Fibroblast of gingiva (primary cell): ENCODE data around the gene SMARCD1.
A peak's percentile ranks its signal among the peaks of the same experiment; 100 is the strongest.

Experiments
- DNase-seq: peaks from one replicate; pipeline ENCODE4 v3.0.0-alpha.2; 2011; ENCODE audit warnings: low read depth

The SMARCD1 gene

DNA sequence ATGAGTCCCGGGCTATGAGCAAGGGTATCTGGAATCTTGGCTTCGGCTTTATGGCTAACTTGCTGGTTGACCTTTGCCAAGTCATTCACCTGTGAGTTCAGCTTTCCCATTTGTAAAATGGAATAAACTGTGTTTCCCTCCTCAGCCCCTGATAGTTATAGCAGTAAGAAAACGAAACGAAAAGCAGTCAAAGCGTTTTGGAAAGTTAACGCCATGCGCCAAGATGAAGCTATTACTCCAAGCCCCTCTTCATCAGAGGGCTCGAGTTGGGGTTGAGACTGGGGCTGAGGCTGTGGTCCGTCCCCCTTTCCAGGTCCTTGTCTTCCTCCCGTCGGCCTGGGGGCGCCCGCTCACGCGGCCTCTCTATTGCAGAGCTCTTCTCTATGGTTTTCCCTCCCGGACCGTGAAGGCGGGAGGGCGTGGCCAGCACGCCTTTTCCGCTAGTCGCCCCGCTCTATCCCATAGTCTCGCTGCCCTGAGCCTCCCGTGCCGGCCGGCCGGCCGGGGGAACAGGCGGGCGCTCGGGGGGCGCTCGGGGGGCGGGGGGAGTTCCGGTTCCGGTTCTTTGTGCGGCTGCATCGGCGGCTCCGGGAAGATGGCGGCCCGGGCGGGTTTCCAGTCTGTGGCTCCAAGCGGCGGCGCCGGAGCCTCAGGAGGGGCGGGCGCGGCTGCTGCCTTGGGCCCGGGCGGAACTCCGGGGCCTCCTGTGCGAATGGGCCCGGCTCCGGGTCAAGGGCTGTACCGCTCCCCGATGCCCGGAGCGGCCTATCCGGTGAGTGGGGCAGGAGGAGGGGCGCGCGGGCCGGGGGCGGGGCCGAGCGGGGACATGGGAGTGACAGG, at the start of gene SMARCD1:
SMARCD1 (plus strand) TSS at position 568 of the 840 bp plus-strand sequence; CDS start at position 596, 28 bp downstream.
- peak; percentile 90 for DNase-seq

DNA sequence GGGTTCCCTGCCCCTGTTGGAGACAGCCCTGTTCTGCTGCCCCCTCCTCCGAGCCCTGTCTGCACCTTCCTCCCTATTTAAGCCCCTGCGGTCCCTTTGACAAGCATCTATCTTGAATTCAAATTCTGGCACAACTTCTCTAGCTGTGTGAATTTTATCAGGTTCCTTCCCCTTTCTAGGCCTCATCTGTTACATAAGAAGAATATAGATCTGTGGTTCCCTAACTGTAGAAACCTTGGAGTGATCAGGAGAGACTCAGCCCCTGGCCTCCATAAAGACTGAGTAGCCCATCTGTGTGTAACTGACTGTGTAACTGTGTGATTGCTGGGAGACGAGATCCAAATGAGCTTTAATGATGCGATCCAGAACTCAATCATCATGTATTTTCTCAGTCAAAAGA, 46.8 kb upstream of the SMARCD1 start:
- DNase-seq = no peak

DNA sequence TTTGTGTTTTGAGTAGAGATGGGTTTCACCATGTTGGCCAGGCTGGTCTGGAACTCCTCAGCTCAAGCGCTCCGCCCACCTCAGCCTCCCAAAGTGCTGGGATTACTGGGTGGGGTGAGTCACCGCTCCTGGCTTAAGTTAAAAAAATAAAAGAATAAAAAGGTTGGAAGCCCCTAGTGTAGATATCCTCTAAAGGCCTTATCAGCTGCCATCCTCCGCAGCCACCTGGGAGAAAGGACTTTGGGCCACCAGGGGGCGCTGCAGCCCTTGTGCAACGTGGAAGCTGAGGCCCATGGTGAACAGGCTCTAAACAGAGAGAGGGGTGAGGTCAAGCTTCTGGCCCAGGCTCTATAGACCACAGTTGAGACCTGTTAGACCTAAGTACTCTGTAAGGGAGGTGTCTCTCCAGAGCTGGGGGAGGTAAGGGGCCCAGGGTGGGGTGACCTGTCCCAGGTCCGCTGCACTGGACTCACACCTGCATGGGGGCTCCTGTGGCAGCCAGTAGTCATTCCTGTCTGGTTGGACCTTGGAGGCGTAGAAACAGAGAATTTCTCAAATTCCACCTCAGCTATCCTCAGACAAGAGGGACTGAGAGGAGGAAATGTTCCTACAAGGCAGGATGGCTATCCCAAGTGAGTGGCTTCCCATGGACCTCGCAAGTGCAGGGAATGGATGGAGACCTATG, 45.8 kb upstream of the SMARCD1 start:
- DNase-seq = peak; percentile 54

DNA sequence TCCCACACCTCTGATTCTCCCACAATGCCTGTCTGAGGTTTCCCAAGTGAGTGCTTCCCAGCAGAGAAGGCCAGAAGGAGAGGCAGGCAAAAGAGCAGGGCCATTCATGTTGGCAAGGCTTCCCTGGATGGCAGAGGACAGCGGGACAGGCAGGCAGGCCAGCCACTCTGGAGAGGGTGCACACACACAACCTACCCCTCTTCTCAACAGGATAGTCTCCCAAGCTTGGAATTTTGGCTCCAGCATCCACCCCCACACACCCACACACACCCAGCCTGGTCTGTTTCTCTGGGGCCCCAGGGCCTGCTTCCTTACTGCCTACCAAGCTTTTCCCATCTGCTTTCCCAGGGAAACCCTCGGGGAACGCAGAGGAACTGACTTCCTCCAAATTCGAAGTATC, 44.5 kb upstream of the SMARCD1 start:
- DNase-seq = no peak

DNA sequence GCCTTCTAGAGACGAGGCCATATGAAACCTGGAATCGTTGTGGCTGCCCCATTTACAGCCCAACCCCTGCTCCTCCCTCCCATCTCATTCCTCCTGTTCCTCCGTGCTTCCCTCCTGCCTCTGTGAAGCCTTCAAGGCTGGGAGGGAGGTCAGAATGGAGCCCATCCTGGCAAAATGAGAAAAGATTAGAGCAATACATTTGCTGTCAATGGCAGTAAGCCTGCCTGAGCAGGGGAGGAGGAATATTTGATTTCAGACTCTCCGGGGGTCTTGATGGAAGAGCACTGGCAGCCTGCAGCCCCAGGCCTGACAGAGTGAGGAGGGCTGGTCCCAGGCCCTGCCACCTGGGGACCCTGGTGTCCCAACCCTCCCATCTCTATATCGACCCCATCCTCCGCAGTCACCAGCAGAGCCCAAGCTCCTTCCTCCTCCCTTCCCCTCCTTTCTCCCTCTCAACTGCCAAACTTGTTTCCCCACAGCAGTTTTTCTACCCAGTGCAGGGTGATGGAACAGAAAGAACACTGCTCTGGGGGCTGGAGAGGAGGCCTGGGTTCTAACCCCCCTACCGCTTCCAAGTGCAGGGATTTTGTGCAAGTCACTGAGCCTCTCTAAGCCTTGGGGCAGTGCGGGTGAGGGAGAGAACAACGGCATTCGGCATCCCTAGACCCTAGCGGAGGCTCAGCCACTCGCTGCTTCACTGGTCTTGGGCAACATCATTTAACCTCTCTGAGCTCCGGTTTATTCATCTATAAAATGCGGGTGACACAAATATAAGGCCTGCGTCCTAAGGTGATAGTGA, 43.9 kb upstream of the SMARCD1 start:
- DNase-seq = no peak

DNA sequence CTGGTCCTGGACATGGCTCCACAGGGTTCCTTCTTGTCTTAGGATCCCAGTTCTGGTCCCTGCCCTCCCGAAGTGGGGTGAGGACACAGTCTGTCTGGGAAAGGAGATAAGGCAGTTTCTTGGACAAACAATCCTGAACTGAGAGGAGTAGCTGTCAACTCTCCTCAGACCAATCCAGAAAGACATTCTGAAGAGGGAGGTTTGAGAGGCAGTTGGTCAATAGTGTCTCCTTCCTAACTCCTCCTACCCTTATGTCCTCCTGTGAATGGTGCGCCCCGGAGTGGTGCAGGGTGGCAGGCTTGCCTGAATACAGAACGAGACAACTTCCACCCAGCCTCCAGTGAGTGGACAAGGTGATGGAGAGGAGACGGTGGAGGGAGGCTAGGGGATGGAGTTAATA, 43.2 kb upstream of the SMARCD1 start:
- DNase-seq = no peak

DNA sequence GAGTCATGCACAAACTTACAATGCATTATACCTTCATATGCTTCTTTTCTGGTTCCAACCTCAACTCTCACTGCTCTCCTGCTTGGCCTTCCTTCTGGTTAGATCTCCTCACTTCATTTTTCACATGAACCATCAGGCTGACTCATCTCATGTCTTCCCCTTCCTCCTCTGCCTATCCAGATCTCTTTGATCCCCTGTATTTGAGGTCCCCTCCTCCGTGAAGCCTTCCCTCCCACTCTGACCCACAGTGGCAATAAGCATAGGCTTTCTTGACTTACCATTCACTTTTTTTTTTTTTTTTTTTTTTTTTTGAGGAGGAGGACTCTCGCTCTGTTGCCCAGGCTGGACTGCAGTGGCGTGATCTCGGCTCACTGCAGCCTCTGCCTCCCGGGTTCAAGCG, 42.4 kb upstream of the SMARCD1 start:
- no peak for DNase-seq

DNA sequence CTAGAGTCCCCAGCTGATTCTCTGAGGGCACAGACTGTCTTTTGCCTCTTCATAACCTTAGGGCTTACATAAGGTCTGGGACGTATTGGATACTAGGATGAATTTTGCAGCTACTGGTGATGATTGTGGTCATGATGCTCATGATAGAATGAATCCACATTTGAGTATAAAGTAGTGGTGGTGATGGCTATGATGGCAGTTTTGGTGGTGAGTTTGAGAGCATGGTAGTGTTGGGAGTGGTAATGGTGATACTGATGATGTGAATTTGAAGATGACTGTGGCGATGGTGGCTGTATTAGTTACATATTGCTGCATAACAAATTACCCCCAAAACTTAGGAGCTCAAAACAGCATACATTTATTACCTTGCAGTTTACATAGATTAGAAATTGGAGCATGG, 41.8 kb upstream of the SMARCD1 start:
- no peak for DNase-seq

DNA sequence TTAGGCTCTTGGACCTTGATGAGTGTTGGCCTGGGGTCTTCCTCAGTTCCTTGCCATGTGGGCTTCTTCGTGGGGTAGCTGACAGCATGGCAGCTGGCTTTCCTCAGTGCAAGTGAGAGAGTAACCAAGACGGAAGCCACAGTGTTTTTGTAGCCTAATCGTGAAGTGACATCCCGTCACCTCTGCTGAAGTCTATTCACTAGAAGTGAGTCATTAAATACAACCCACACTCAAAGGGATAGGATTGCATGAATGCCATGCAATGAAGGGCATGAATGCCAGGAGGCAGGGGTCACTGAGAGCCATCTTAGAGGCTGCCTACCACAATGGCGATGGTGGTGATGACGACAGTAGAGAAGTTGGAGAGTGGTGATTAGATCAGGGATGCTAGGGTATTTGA, 41.3 kb upstream of the SMARCD1 start:
- DNase-seq = no peak

DNA sequence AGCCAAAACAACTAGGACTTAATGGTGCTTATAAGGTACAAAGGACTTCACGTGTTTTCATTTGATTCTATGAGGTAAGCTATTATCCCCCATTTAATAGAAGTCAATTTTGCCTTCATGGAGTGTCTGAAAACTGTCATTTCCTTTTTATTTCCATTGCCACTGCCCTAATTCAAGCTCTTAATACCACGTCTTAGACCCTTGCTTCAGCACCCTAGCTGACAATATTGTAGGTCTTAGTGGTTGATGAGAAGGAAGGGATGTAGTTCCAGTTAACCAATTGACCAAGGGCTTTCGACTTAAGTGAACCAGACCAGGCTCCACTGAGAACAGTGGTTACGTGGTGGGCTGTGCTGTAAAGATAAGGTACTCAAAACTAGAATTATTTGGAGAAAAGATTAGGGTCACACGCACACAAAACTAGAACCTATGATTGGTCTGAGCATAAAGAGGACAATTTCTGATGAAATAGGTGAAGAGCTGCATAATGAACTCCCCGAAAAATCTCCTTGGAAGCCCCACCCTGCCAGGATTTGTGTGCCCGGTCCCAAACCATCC, 37.4 kb upstream of the SMARCD1 start:
- DNase-seq = no peak

DNA sequence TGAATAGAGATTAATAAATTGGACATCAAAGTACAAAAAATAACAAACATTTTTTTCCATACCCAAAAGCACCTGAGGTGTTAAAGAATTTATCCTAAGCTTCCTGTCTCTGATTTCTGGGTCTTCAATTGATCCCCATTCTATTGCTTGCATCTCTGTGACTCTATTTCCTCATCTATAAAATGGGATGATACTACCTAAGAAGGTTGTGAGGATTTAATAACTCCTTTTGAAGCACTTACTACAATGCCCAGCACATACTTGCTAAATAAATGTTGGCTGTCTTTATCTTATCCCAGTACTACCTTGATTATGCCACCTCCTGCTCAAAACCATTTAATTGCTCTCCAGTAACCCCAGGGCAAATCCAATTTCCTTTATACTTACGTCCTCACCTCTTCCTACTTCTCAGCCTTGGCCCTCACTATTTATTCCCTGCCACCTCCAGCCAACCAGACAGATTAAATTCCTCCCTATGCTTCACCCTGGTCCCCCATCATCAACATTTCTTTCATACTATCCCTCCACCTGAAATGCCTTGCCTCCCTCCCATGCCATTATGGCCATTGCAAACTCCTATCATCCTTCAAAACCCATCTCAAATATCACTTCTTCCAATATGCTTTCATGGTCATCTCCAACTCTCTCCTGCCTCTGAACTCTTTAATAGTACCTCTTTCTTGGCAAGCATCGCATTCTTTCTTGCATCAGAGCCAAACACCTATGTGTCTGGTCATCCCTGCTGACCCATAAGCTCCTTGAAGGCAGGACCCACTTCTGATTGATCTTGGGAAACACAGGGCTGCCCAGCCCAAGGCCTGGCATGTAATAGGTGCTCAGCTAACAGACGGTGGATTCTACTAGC, 35.7 kb upstream of the SMARCD1 start:
- no peak for DNase-seq

DNA sequence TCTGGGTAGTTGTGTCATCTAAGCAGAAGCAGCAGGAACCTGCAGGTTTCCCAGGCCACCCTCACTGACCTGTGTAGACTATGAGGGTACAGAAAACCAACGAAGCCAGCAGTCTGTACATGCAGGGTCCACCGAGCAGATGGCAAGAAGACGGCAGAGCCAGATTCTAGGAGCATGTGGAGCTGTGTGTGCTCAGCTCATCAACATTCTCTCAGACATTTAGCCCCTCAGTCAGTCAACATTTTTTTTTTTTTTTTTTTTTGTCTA, 35.1 kb upstream of the SMARCD1 start:
- no peak for DNase-seq

DNA sequence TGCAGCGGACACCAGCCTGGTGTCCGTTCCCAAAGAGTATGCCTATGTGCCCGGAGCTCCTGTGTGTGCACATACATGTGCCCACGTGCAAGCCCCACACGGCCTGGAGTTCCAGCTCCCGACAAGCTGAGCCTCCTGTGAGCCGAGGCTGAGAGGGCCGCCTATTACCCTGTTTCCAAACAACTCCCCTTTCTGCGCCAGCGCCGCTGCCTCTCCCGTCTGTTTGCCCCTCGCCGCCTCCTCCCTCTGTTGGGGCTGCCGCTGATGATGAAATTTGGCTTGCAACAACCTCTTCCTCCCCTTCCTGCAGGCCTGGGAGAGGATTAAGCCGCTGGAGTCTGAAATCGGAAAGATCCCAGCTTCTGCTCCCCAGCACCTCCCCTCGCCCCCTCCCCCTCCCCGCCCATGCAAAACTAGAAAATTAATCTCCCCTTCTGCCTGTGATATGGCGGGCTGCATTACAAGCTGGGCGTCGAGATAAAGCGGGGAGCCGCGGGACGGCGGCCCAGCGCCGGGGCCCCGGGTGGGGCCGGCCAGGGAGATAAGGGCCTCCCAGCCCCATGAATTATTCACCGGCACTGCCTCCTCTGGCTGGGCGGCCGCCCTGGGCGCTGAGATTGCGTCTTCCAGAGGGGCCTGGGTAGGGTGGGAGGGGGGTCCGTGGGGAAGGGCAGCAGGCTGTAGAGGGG, 34.6 kb upstream of the SMARCD1 start:
- DNase-seq = peak; percentile 66

DNA sequence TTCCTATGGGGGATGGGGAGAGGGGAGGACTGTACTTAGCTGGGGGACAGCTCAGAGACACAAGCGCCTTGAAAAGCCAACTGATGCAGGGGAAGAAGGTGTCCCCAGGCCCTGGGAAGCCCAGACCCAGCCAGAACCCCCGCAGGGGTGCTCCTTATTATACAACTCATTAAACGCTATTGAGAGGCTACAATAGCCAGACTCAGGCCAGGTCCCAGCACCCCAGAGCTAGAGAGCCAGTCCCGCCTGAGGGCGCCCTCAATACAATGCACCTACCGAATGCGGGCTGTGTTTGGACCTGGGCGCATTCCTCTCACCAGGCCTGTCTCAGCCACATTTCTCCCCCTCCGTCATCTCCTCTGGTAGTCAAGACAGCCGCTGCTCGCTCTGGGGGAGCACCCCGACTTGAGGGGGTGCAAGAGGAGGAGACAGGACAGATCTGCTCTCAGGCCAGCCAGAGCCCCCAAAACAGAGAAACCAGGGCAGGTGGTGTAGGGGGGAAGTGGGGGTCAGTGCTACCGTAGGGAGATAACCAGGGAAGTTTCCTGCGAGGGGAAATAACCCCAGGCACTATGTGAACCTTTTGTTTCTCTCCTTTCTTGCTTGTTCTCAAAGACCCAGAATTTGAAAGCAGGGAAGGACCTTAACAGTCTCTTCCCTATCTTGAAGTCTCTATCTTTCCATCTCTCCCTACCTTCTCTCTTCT, 33.9 kb upstream of the SMARCD1 start:
- DNase-seq = no peak

DNA sequence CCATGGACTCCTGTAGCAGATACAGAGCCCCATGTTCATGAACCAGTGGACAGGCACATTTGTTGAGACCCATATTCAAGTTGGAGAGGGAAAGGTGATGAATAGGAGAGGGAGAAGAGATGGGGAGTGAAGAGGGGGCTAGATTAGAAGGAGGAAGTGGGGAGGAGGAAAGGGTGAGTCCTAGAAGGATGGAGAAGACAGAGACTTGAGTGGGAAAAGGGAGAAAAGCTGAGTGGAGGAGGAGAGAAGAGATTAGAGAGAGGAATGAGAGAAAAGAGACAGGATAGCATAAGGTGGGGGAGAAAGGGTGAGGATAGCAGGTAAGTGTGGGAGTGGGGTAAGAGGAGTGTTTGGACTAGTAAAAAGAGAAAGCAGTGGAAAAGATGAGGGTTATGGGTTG, 32.6 kb upstream of the SMARCD1 start:
- DNase-seq = no peak

DNA sequence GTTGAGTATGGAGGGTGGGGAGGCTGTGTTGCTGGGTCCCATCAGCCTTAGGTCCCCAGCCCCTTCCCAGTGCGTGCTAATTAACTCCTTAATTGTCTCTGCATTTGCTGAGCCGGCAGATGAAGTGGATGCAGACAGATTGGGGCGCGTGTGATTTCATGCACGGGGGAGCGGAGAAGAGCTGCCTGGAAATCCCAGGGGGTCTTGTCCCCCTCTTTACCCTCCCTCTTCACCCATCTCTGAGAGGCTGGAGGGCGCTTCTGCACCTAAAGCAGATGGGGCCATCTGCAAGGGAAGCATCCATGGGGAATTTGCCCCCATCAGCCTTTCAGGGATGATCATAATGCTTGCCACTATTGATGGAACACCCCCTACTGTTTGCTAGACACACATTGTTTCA, 32.2 kb upstream of the SMARCD1 start:
- DNase-seq = no peak

DNA sequence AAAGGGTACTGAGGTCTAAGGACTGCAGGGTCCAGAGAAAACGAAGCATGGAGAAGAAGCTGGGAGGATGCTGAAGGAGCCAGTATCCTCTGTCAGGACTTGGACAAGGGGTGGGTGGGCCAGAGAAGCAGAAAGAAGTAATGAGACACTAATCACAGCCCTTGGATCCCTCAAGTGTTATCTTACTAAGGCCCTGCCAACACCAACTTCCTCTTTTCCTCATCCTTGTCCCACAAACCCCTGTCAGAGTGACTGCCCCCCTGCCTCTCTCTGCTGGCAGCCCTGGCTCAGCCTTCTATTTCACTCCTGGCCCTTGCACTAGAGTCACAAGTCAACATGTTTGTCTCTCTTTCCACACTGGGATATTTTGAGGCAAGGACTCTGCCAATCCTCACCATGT, 31.6 kb upstream of the SMARCD1 start:
- no peak for DNase-seq

DNA sequence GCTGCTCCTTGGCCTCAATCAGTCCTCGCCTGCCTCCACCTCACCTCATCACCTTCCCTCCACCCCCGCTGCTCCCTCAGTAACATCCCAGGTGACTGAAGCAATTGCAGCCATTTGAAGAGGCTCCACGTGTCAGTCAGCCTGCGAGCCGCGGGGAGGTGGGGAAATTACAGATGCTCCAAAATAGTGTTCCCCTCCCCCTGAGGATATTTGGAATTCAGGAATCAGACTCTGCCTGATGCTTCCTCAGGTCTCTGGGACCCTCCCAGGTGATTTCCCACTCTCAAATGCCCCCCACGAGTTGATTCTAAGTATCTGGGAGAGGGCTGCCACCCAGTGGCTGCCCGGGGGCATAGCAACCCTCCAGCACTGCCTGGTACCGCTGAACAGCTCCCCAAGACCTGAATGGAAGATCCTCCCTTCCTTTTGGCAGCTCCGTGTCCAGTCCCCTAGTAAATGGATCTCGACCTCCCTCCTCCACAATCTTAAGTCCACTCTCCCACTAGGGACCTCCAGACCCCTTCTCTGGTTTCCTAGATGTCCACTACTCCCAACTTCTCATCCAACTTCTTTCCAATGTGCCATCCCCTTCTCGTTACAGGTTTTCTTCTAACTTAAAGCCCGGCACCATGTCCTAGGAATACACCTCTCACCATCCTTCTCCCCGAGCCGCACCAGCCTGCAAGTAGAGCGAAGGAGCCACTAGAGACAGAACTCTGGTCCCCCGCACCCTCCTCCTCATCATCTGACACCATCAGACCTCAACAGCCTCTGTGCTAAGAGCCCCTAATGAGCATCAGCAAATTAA, 29.1 kb upstream of the SMARCD1 start:
- no peak for DNase-seq

DNA sequence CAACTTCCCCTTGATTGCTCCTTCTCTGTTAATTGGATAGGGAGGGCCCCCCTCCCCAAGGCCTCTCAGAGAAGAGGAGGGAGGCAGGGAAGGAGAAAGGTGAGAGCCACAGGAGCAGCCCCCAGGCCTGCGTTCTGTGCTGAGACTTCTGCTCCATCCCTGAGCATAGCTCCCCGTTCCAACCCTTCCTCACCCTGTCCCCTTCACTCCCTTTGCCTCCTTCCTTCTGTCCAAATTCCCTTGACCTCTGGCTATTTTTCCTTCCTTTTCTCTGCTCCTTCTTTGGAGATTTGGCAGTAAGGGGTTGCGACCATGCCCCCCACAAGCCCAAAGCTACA, 28.5 kb upstream of the SMARCD1 start:
- DNase-seq = no peak
